T-cell (primary cell): Measurements from ENCODE around the gene RGL1. TPM values are rescaled to one million over a fixed set of nuclear protein-coding genes. Genes with fewer than 3 reads are reported as not detected.

Experiments
- ATAC-seq, 4 experiments: fragments of 200-7000 bp in 3 of 4; fragments of 150-1000 bp in 1 of 4; cut with Tn5 transposase; replicated peaks in 1 of 4; 1 replicate in 3 of 4; 2 replicates in 1 of 4; pipeline ENCODE4 v1.10.0; 2021; ENCODE audit warnings: moderate library complexity in 3 of 4, mild to moderate bottlenecking in 2 of 4, moderate number of reproducible peaks in 1 of 4
- CTCF ChIA-PET, 2 donors: fragments of 300-600 bp; sonication (Branson Sonifier 250); formaldehyde crosslinking; loops; one replicate each; lab custom pipeline; 2022; ENCODE audit warnings: antibody characterized with exemption in 2 of 2; lab: Charles Lee
- POLR2A ChIA-PET, 2 donors: fragments of 300-600 bp; sonication (Branson Sonifier 250); formaldehyde crosslinking; loops; one replicate each; lab custom pipeline; 2022; ENCODE audit warnings: antibody characterized with exemption in 2 of 2; lab: Charles Lee
- DNase-seq, 35 experiments: peaks; one replicate each; pipeline versions ENCODE4 v3.0.0 to v3.0.0-alpha.2; 2013 to 2023
- H3K27ac ChIP-seq: one replicate; pipeline ENCODE4 v1.5.1; 2013; ENCODE audit warnings: low read length
- H3K27me3 ChIP-seq, 2 experiments: replicated peaks in 1 of 2; 1 replicate in 1 of 2; 2 replicates in 1 of 2; pipeline versions ENCODE4 v1.6.1 to v1.7.0; 2013; ENCODE audit warnings: low read length in 1 of 2, mixed read lengths in 1 of 2; ENCODE audit not compliant: control insufficient read depth in 2 of 2, insufficient read depth in 2 of 2; ENCODE audit errors: extremely low read depth in 1 of 2
- H3K36me3 ChIP-seq, 2 donors: 1 replicate in 1 of 2; 2 replicates in 1 of 2; pipeline versions ENCODE4 v1.6.1 to v1.7.0; 2013; ENCODE audit warnings: low read length in 1 of 2; ENCODE audit not compliant: control insufficient read depth in 2 of 2, insufficient read depth in 1 of 2; ENCODE audit errors: extremely low read depth in 1 of 2
- H3K4me1 ChIP-seq, 2 experiments: 1 replicate in 1 of 2; 2 replicates in 1 of 2; pipeline versions ENCODE4 v1.6.1 to v1.7.0; 2013; ENCODE audit warnings: low read length in 2 of 2, mixed read lengths in 1 of 2; ENCODE audit not compliant: insufficient read depth in 2 of 2, control insufficient read depth in 1 of 2; ENCODE audit errors: extremely low read depth in 1 of 2
- H3K4me3 ChIP-seq, 2 donors: 1 replicate in 1 of 2; 2 replicates in 1 of 2; pipeline versions ENCODE4 v1.5.1 to v1.7.0; 2013; ENCODE audit warnings: mild to moderate bottlenecking in 2 of 2, low read length in 1 of 2, moderate library complexity in 1 of 2; ENCODE audit not compliant: control insufficient read depth in 1 of 2; ENCODE audit errors: extremely low read depth in 1 of 2
- H3K9me3 ChIP-seq: 2 replicates; pipeline ENCODE4 v1.7.0; 2013
- H3K27ac Mint-ChIP-seq, 2 donors: one replicate each; pipeline ENCODE4 v1.8.0; 2020 to 2021; ENCODE audit warnings: mild to moderate bottlenecking in 2 of 2, mixed read lengths in 2 of 2
- H3K27me3 Mint-ChIP-seq, 2 donors: one replicate each; pipeline ENCODE4 v1.8.0; 2021 to 2022; ENCODE audit warnings: mixed read lengths in 2 of 2
- H3K36me3 Mint-ChIP-seq: one replicate; pipeline ENCODE4 v1.8.0; 2021; ENCODE audit warnings: mixed read lengths
- H3K4me1 Mint-ChIP-seq, 3 donors: one replicate each; pipeline ENCODE4 v1.8.0; 2020 to 2022; ENCODE audit warnings: mixed read lengths in 3 of 3, mild to moderate bottlenecking in 1 of 3
- H3K4me3 Mint-ChIP-seq, 3 donors: one replicate each; pipeline ENCODE4 v1.8.0; 2020 to 2022; ENCODE audit warnings: mild to moderate bottlenecking in 3 of 3, mixed read lengths in 3 of 3, moderate library complexity in 3 of 3
- H3K9me3 Mint-ChIP-seq, 3 donors: one replicate each; pipeline ENCODE4 v1.8.0; 2020 to 2022; ENCODE audit warnings: mixed read lengths in 3 of 3
- WGBS: methylation state at CpG from one replicate; pipeline ENCODE4 v1.1.5; 2013; ENCODE audit warnings: missing lambda C conversion rate; ENCODE audit not compliant: insufficient coverage; 5-methylcytosine and 5-hydroxymethylcytosine counted together
- total RNA-seq, 35 experiments: library from RNA in 6 of 35; stranded (reverse) in 6 of 35; fragments of 120-200 nt in 1 of 35; gene quantifications; one replicate each; pipeline versions ENCODE4 v1.2.1 to v1.2.4 and lab custom pipeline; 2013 to 2026

RGL1 gene
- total RNA-seq, 5 donors from 2014 or later (not counting 1 experiment from before 2014, with no cell fraction given), result 1.7 to 3.3 (median 2.3) TPM

DNA sequence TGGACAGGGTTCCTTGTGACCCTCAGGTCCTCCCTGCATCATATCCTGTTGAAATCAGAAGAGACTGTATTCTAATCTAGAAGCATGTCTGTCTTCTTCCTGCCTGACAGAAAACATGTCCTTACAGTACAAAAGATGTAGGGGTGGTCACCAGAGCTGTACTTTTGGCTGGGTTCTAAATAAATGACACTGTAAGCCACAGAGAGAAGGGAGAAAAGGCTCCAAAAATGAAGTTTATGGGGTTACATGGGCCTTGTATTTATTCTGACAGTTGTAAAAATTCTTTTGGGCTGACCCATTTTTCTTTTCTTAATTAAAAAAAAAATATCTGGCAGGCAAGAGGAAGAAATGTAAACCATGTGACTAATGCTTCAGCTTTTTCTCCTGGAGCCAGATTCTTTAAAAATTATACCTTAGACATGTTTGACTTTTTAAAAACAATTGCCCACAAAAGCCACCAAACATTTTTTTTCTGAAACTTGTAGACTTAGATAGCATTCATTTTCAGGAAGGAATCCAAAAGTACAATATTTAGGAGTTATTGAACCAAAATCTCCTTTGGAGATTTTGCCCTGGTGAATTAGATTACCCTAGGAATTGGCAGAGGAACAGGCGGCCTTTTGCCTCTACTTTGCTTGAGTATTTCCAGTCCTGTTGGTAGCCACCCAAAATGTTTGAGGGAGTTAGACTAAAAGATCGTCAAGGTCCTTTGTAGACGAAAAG, 17.1 kb downstream of the RGL1 start:
- H3K27ac ChIP-seq, result no peak overlapping the region
- no peak overlapping the region for H3K4me3 ChIP-seq
- Mint-ChIP-seq H3K9me3 (no peaks in the 10 kb centered on the region), H3K4me3 (no peak overlapping the region), H3K4me1 (no peaks in the 10 kb centered on the region), H3K27me3 (no peaks in the 10 kb centered on the region), H3K27ac (no peak overlapping the region), H3K36me3 (no peaks in the 10 kb centered on the region)
- no peaks in the 10 kb centered on the region for H3K9me3 ChIP-seq
- POLR2A ChIA-PET, result no interaction called here
- ATAC-seq (no peak), DNase-seq (no peak)
- H3K27me3 ChIP-seq, result peaks cover 0 to 3% of the 10 kb centered on the region in 2 experiments
- no peaks in the 10 kb centered on the region for H3K4me1 ChIP-seq
- CTCF ChIA-PET, result interaction anchor here in 1 of 2 donors (0.5 kb wide), 1 partner anchor 27 kb away, joined by 3 read pairs; no protein-coding TSS in a partner anchor
- WGBS, result 100% methylated on average over 1 of the region's 3 CpGs
- no peaks in the 10 kb centered on the region for H3K36me3 ChIP-seq

GRCh38 chr1:183824291-183824690, 19.4 kb downstream of the RGL1 start:
- no peak overlapping the region for H3K27ac ChIP-seq
- POLR2A ChIA-PET, result interaction anchor here in 1 of 2 donors (0.6 kb wide), 1 partner anchor 10 kb away, joined by 4 read pairs; no protein-coding TSS in a partner anchor
- Mint-ChIP-seq H3K4me1 (no peaks in the 10 kb centered on the region), H3K27me3 (no peaks in the 10 kb centered on the region), H3K36me3 (no peaks in the 10 kb centered on the region), H3K27ac (no peak overlapping the region), H3K4me3 (no peak overlapping the region), H3K9me3 (no peaks in the 10 kb centered on the region)
- WGBS, result no CpG with 5 or more reads among the region's 1 CpG
- ATAC-seq, result no peak
- H3K36me3 ChIP-seq, result no peaks in the 10 kb centered on the region
- no peaks in the 10 kb centered on the region for H3K4me1 ChIP-seq
- H3K27me3 ChIP-seq, result peaks cover 0 to 3% of the 10 kb centered on the region in 2 experiments
- no peaks in the 10 kb centered on the region for H3K9me3 ChIP-seq
- no peak overlapping the region for H3K4me3 ChIP-seq
- no peak for DNase-seq
- CTCF ChIA-PET, result no interaction called here

GRCh38 chr1:183827801-183828200, 22.9 kb downstream of the RGL1 start:
- ChIA-PET CTCF (no interaction called here), POLR2A (no interaction called here)
- H3K4me1 Mint-ChIP-seq, result no peaks in the 10 kb centered on the region
- no peak overlapping the region for H3K27ac Mint-ChIP-seq
- ATAC-seq, result no peak
- H3K4me1 ChIP-seq, result no peaks in the 10 kb centered on the region
- H3K36me3 Mint-ChIP-seq, result no peaks in the 10 kb centered on the region
- DNase-seq, result no peak
- H3K9me3 Mint-ChIP-seq, result no peaks in the 10 kb centered on the region
- H3K27me3 ChIP-seq, result no peaks in the 10 kb centered on the region
- no peak overlapping the region for H3K27ac ChIP-seq
- no peaks in the 10 kb centered on the region for H3K9me3 ChIP-seq
- H3K4me3 Mint-ChIP-seq, result no peak overlapping the region
- H3K4me3 ChIP-seq, result no peak overlapping the region
- no peaks in the 10 kb centered on the region for H3K36me3 ChIP-seq
- H3K27me3 Mint-ChIP-seq, result no peaks in the 10 kb centered on the region

- ATAC-seq (no peak), DNase-seq (no peak)
- Mint-ChIP-seq H3K4me1 (no peaks in the 10 kb centered on the region), H3K36me3 (no peaks in the 10 kb centered on the region), H3K27ac (no peak overlapping the region), H3K4me3 (no peak overlapping the region), H3K27me3 (no peaks in the 10 kb centered on the region), H3K9me3 (no peaks in the 10 kb centered on the region)
- Histone ChIP-seq H3K27me3 (no peaks in the 10 kb centered on the region), H3K9me3 (no peaks in the 10 kb centered on the region), H3K4me1 (no peaks in the 10 kb centered on the region), H3K27ac (no peak overlapping the region), H3K4me3 (no peak overlapping the region), H3K36me3 (no peaks in the 10 kb centered on the region)
- CTCF ChIA-PET, result no interaction called here
- no CpG with 5 or more reads among the region's 1 CpG for WGBS
- POLR2A ChIA-PET, result no interaction called here
Measured at GRCh38 chr1:183830389-183830788, 25.5 kb downstream of the RGL1 start.

- Histone ChIP-seq H3K27ac (no peak overlapping the region), H3K9me3 (no peaks in the 10 kb centered on the region), H3K4me1 (no peaks in the 10 kb centered on the region), H3K36me3 (no peaks in the 10 kb centered on the region), H3K27me3 (no peaks in the 10 kb centered on the region), H3K4me3 (no peak overlapping the region)
- ATAC-seq (no peak), DNase-seq (no peak)
- Mint-ChIP-seq H3K27me3 (no peaks in the 10 kb centered on the region), H3K27ac (no peak overlapping the region), H3K36me3 (no peaks in the 10 kb centered on the region), H3K9me3 (no peaks in the 10 kb centered on the region), H3K4me1 (no peaks in the 10 kb centered on the region), H3K4me3 (no peak overlapping the region)
- POLR2A ChIA-PET, result no interaction called here
- CTCF ChIA-PET, result no interaction called here
Measured at GRCh38 chr1:183831311-183831710, 26.4 kb downstream of the RGL1 start.

GRCh38 chr1:183832459-183832858, 27.5 kb downstream of the RGL1 start:
- Mint-ChIP-seq H3K36me3 (no peaks in the 10 kb centered on the region), H3K27ac (no peak overlapping the region), H3K9me3 (no peaks in the 10 kb centered on the region), H3K27me3 (no peaks in the 10 kb centered on the region), H3K4me3 (no peak overlapping the region), H3K4me1 (no peaks in the 10 kb centered on the region)
- Histone ChIP-seq H3K27ac (no peak overlapping the region), H3K4me3 (no peak overlapping the region), H3K9me3 (no peaks in the 10 kb centered on the region), H3K36me3 (no peaks in the 10 kb centered on the region), H3K27me3 (no peaks in the 10 kb centered on the region), H3K4me1 (no peaks in the 10 kb centered on the region)
- CTCF ChIA-PET, result no interaction called here
- POLR2A ChIA-PET, result no interaction called here
- no peak for DNase-seq
- ATAC-seq, result no peak
